Stimulated activated CD8-positive, alpha-beta memory T cell treated with anti-CD3 and anti-CD28 coated beads, Interleukin-12 subunit alpha, Interleukin-12 subunit beta, amount 100 ng/mL, for 24 hours (primary cell): ENCODE data around the gene BCR.
"Not testable (repeated sequence)": the region's sequence is repeated elsewhere in the genome, so short reads cannot be mapped to it uniquely, and the experiment has no call there.

Experiments
- DNase-seq: peaks from one replicate; pipeline ENCODE4 v3.0.0-alpha.2; 2020; ENCODE audit errors: extremely low read depth

BCR gene

DNA sequence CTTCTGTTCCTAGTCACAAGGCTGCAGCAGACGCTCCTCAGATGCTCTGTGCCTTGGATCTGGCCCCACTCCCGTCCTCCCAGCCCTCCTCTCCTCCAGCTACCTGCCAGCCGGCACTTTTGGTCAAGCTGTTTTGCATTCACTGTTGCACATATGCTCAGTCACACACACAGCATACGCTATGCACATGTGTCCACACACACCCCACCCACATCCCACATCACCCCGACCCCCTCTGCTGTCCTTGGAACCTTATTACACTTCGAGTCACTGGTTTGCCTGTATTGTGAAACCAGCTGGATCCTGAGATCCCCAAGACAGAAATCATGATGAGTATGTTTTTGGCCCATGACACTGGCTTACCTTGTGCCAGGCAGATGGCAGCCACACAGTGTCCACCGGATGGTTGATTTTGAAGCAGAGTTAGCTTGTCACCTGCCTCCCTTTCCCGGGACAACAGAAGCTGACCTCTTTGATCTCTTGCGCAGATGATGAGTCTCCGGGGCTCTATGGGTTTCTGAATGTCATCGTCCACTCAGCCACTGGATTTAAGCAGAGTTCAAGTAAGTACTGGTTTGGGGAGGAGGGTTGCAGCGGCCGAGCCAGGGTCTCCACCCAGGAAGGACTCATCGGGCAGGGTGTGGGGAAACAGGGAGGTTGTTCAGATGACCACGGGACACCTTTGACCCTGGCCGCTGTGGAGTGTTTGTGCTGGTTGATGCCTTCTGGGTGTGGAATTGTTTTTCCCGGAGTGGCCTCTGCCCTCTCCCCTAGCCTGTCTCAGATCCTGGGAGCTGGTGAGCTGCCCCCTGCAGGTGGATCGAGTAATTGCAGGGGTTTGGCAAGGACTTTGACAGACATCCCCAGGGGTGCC, 109.8 kb downstream of the BCR start:
- DNase-seq, result no peak

DNA sequence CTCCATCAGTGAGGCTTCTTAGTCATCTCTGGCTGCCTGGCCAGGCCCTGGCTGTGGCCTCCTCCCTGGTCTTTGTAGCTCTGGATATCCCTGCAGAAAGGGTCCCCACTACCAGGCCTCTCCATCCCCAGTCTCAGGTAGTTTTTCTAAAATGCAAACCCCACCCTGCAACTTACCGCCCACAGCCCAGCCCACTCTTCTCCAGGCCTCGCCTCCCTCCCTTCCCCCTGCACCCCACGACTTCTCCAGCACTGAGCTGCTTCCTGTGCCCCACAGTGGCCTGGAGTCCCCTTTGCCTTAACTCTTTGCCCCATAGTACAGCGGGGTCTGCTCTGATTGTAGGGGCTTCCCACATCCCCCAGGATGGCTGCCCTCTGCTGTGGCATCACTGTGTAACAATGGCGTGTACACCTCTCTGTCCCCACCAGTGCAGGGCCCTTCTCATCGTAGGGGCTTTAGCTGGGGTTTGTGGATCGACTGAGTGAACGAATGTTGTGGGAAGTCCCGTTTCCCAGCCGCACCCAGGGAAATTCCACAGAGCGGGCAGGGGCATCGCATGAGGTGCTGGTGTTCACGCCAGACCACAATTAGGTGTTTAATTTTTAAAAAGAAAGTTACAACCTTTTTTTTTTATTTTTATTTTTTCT, 111.6 kb downstream of the BCR start:
- DNase-seq, result no peak

DNA sequence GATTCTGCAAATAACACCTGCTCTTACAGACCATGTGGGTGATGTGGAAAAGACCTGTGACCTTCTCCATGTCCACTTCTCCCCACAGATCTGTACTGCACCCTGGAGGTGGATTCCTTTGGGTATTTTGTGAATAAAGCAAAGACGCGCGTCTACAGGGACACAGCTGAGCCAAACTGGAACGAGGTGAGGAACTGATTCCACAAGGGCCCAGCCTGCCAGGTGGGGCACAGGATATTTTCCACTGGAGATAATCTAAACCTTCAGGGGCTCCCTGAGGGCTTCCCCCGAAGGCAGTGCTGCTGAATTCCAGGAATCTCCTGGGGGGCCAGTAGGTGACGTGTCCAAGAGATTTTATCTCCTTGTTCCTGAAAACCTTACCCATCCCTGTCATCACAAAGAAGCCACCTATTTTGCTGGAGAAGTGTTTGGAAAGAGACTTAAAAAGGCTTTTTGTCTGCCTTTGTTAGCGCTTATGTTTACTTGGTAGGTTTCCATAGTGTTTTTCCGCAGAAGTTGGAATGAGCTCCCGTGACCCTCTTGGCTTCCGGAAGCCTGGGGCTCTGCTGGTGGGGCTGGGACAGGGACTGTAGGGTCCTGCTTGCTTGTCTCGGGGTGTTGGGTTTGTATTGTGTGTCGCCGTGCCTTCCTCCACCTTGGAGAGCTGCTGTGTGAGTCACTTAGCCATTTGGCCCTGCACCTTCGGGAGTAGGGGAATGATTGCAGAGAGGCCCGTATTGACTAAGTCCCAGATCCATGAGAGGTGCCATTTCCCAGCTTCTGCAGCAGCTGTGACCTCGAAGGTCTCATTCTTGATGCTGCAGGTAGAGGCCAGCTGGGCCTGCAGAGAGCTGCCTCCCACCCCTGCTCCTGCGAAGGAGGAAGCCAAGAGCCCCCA, 112.4 kb downstream of the BCR start:
- no peak for DNase-seq

DNA sequence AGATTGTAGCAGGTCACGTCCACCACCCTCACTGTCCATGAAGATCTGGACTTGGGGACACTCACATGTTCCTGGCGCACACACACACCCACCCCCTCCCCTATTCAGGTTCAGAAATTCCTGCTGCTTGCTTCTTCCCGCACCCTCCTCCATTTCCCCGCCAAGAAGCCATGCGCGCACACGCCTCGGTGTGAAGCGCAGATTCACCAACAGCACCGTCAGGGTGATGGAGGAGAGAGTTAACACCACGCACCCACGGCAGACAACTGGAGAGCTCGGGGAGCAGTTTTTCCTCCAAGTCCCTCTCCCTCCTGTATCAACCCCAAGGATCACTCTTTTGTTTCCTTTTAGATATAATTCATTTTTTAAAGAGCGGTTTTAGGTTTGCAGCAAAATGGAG, 113.4 kb downstream of the BCR start:
- DNase-seq, result no peak

DNA sequence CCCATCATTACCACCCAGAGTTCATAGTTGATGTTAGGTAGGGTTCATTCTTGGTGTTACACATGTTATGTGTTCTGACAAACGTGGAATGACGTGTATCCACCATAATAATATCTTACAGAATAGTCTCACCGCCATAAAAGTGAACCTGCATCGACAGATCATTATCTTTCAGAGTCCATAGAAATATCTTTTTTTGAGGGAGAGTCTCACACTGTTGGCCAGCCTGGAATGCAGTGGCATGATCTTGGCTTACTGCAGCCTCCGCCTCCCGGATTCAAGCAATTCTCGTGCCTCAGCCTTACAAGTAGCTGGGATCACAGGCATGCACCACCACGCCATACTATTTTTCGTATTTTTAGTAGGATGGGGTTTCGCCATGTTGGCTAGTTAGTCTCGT, 113.9 kb downstream of the BCR start:
- no peak for DNase-seq

DNA sequence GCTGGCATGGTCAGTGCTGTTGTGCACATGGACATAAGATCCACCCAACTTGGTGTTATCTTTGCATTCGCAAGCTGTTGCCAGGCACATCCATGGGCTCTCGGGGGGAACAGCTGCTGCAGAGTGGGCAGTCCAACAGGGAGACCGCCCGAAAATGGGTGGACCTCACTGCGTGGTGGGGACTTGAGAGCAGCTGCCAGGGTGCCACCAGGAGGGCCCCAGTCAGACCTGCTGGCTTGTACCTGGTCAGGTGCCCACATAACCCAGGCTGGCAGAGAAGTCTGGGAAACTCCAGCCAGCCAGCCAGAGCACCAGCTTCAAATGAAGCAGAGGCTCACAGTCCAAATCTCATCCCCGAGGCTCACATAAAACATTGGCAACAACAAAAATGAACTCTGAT, 120.2 kb downstream of the BCR start:
- no peak for DNase-seq

DNA sequence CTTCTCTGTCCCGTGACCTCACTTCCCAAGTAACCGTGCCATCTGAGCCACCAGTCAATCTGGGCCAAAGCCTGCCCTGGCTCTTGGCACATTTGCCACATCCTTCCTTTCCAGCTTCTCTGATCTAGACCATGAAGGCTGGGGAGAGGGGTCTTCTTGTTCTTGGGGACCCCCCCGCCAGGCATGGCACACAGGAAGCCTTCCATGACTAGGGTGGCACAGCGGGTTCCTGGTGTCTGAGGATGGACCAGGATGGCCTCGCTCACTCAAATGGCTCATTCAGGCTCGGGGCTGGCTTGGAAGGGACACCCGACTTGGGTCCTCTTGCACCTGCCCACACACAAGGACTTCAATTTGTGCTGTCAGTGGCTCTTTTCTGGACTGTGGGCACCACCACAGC, 121.3 kb downstream of the BCR start:
- DNase-seq, result no peak

DNA sequence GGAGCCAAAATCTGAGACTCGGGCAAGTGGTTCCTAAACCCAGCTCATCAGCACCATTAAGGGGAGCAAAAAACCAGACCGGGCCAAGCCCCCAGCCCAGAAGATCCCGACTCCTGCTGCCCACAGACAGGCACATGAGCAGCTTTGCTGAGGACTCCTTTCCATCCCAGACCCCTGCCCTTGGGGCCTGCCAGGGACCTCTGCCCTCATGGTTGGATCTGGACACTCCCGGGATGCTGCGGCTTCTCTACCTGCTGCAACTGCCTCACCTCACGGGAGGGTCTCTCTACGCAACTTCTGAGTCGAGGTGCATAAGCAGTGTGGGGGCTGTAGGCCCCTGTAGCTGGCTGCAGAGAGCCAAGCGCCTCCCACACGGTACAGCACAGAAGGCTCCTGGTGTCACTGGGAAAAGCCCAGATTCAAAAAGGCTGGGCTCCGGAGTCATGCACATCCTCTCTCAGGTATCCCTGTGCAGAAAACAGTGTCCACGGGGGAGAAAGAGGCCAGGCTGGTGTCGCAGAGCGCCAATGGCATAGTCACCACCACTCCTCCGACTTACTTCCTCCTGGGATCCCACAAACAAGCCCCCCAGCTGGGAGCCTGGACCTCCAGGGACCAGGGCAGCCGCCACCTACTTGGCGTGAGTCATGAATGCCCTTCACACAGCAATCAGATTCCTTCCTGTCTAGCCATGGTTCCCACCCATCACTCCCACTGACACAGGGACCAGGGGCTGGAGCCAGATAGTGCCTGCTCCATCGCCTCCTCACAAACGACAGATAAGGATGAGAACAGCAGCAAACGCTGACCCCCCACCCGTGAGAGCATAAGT, 122.1 kb downstream of the BCR start:
- no peak for DNase-seq

DNA sequence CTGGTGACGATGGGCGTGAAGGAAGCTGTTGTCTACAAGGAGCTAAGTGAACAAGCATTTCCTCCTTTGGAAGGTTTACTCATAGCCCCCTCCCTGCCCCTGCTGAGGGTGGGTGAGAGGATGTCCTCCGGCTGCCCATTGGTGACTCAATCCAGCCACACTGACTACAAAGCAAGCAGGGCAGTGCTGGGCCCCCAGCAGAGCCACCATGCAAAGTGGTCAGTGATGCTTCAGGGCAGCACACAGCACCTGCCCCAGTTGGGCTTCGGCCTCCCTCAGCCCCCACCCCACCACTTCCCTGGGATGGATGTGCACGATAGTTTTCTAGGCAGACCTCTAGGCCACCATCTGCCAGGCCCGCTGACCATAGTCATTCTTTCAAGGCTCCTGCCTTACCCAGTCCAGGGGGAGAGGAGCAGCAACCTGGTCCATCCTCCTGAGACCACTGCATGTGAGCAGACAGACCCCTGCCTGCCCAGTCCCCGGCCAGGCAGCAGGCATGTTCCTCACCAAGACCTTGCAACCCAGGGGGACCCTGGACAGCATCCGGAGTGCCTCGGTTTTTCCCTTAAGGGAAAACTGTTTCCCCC, 125.1 kb downstream of the BCR start:
- no peak for DNase-seq

DNA sequence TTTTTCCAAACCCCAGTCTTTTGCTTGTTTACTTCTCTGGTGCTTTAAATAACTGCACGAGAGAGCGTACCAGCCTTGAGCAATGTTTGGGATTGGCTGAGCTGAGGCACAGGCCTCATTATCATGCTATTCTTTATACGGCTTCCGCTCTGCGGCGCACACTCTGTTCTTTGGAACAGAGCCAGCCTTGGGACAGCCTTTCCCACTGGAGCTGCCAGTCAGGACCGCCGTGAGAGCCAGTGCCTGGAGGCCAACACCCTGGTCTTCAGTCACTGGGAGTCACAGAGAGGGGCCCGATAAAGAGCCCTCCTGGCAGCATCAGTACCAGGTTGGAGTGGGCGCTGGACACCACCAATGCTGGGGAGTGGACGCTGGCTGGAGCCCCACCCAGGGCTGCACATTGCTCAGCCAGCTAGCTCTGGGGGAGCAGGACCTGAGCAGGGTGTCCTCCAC, 125.6 kb downstream of the BCR start:
- DNase-seq, result no peak

DNA sequence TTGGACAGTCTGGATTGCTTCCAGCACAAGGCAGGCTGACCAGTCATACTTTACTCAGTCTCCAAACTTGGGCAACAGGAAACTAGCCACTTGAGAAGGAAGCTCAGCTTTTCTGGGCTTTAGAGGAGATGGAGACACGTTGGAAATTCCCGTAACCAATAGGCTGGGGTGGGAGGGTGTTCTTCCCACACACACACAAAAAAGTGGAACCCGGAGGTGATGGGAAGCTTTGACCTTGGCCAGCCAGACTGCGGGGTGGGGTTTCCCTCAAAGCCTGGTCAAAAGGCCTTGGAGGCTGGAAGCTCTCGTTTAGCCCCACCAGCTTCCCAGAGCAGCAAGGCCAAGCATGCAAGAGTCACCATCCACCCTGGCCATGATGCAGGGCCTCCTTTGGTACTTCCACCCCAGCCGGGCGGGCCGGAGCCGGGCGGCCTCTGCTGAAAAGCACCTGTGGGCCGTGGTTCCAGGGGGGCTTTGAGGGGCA, 126.2 kb downstream of the BCR start:
- DNase-seq, result no peak

DNA sequence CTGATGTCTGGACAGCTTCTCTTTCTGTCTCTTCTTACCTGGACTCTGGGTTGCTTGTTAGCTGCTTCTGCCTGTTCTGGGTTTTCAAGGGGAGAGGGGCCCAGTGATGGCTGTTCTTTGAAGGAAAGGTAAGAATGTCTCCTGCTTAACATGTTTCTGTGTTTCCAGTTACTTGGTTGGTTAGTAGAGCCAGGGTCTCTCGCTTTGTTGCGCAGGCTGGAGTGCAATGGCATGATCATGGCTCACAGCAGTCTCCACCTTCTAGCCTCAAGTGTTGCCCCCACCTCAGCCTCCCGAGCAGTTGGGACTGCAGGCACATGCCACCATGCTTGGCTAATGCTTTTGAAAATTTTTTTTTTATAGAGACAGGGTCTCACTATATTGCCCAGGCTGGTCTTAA, 126.6 kb downstream of the BCR start:
- no peak for DNase-seq

DNA sequence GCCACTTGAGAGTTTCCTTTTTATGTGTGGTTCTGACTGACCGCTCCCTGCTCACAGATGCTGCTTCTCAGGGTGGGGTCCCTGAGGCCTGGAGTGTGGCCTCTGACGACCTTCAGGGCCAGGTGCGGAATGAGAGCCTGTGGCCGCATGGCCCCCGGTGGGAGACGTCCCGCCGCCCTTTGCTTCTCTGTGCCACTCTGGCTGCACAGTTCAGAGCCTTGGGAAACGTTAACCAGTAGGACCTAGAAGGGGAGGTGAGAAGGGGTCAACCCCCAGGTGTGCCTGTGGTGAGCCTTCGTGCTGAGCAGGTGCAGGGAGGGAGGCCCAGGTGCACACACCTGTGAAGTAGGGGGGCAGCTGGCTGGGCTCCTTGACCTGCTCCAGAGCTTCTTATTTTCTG, 127.2 kb downstream of the BCR start:
- not testable (repeated sequence) for DNase-seq

DNA sequence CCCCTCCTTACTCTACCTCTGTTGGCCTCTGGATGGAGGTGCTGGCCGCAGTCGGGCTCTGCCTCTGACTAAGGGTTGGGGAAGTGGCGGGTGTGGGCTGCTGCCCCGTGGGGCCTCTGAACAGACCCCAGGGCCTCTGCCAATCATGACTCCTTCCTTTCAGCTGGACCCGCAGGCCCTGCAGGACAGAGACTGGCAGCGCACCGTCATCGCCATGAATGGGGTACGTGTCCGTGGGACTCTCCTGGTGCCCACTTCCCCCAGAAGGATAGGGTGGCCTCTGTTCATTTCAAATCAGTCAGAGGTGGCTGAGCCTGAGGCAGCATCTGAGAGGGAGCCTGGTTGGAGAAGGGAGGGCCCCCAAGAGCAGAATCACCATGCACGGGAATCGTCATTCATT, 129.0 kb downstream of the BCR start:
- not testable (repeated sequence) for DNase-seq

DNA sequence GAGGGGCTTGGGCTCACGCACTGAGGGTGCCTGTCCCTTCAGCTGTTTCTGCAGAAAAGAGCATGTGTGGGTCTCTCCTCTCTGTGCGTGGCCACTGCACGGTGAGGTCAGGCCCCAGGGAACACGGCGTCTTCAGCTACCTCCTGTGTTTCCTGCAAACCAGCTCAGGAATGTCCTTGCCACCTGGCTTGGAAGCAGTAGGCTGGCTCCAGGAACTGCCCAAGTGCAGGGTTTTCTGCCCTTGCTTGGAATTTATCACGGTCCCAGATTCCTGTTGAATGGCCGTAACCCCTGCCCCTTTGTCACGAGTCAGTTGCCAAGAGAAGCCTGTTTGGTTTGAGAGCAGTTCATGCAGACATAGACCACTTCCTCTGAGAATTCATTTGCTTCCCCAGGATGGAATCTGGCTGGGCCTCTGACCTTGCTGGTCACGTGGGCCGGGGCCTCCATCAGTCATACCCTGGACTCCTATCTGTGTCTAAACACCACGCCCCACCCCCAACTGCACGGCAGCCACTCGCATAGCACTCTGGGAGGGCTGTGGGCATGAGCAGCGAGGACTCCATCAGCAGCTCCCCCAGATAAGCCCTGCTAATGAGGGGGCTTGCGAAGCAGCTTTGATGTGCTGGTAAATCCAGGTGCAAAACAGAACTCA, 130.3 kb downstream of the BCR start:
- not testable (repeated sequence) for DNase-seq

DNA sequence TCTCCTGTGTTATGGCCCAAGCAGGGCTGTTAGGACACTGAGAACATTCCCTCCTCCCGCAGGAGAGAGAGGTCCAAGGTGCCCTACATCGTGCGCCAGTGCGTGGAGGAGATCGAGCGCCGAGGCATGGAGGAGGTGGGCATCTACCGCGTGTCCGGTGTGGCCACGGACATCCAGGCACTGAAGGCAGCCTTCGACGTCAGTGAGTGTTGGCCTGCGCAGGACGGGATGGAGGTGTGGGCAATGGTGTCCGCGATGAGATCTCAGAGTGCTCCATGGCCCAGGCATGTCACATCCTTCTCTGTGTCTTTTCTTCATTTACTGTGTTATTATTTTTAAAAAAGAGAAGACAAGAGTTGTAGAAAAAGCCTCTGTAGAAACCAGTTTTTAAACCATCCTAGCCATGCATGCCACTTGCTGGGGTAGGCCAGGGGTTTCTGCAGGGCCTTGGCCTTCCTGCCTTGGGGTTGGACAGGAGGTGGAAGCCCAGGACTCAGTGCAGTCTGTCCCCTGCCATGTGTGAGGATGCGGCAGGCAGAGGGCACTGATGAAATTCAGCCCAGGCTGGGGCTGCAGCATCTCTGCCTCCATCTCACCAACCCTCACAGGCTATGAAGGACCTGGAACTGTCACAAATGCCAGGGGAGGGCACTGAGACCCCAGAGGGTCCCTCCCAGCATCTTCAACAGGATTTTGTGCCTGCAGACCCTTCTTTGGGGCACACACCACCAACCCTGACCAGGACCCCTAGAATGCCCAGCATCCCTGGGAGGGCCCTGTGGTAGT, 131.5 kb downstream of the BCR start:
- DNase-seq, result not testable (repeated sequence)

DNA sequence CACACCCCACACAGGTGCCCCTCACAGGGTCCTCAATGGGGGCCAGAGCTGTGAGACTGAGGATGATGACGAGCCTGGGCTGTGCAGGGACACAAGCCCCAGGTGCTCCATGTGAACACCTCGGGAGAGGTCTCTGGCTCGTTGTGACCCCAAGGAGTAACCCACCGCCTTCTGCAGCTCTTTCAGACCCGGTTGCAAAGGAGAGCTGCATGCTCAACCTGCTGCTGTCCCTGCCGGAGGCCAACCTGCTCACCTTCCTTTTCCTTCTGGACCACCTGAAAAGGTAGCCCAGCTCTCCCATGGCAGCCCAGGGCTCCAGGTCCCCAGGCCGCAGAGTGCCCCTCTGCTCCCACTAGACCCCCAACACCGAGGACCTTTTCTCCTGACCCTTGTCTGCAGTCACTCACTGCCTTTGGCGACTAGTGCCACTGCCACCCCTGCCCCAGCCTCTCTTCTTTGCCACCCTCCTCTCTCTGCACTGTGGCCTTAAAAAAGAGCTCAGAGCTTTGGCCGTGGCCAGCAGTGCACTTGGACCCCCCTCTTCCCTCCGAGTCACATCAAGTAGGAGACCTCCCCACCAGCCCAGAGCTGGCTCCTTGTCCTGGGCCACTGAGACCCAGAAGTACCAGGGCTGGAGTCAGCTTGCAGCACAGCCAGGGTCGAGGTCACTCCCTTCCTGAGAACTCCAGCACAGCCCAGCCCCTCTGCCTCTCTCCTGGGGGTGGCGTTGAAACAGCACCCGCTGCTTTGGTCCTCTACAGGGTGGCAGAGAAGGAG, 133.7 kb downstream of the BCR start:
- DNase-seq, result no peak

DNA sequence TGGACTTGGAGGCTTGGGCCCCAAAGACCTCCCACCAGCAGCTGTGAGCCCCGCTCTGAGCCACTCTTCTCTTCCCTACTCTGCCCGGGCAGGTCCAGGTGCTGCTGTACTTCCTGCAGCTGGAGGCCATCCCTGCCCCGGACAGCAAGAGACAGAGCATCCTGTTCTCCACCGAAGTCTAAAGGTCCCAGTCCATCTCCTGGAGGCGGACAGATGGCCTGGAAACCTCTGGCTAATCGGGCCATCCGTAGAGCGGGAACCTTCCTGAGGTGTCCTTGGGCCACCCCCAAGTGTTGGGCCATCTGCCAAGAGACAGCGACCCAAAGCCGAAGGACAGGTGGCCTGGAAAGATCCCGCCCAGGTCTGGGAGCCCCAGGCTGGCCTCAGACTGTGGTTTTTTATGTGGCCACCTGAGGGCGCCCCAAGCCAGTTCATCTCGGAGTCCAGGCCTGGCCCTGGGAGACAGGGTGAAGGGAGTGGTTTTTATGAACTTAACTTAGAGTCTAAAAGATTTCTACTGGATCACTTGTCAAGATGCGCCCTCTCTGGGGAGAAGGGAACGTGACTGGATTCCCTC, 135.1 kb downstream of the BCR start:
- DNase-seq, result no peak
